GM19240 (cell line): ENCODE measurements around the gene SZT2.
"Not testable (repeated sequence)": the region's sequence is repeated elsewhere in the genome, so short reads cannot be mapped to it uniquely, and the experiment has no call there.

Source experiments
- DNase-seq: peaks from one replicate; pipeline ENCODE4 v3.0.0; 2011; ENCODE audit warnings: low spot score; ENCODE audit not compliant: insufficient read length

Gene SZT2

GRCh38 chr1:43360616-43361015 is 29.1 kb upstream of the SZT2 start:
- DNase-seq: no peak

GRCh38 chr1:43363283-43363934 is 26.3 kb upstream of the SZT2 start:
- no peak for DNase-seq

GRCh38 chr1:43363935-43364525 is 25.7 kb upstream of the SZT2 start:
- no peak for DNase-seq

GRCh38 chr1:43365678-43366077 is 24.0 kb upstream of the SZT2 start:
- no peak for DNase-seq

GRCh38 chr1:43366179-43366578 is 23.5 kb upstream of the SZT2 start:
- DNase-seq: no peak

- DNase-seq: no peak
Observed at GRCh38 chr1:43366601-43367025, 23.1 kb upstream of the SZT2 start.

GRCh38 chr1:43367026-43367903 is 22.4 kb upstream of the SZT2 start:
- peak; percentile 41 for DNase-seq

GRCh38 chr1:43367904-43368645 is 21.6 kb upstream of the SZT2 start, which contains the start of gene ELOVL1:
TSS of gene ELOVL1 (minus strand) at chr1:43368011. CDS start at chr1:43365609, 2,402 bp downstream.
- DNase-seq: peak; percentile 86

GRCh38 chr1:43368646-43369020 is 21.1 kb upstream of the SZT2 start:
- no peak for DNase-seq

GRCh38 chr1:43369779-43370178 is 19.9 kb upstream of the SZT2 start:
- DNase-seq: not testable (repeated sequence)

GRCh38 chr1:43370564-43370963 is 19.1 kb upstream of the SZT2 start:
- no peak for DNase-seq

- DNase-seq: no peak
Observed at GRCh38 chr1:43372172-43372571, 17.5 kb upstream of the SZT2 start.

- no peak for DNase-seq
Observed at GRCh38 chr1:43373066-43373940, 16.4 kb upstream of the SZT2 start.

- DNase-seq: no peak
Observed at GRCh38 chr1:43376723-43377235, 12.9 kb upstream of the SZT2 start.

GRCh38 chr1:43377831-43378230 is 11.9 kb upstream of the SZT2 start:
- no peak for DNase-seq

- no peak for DNase-seq
Observed at GRCh38 chr1:43379476-43379875, 10.2 kb upstream of the SZT2 start.

GRCh38 chr1:43381612-43382011 is 8.1 kb upstream of the SZT2 start:
- DNase-seq: no peak

GRCh38 chr1:43382027-43382779 is 7.5 kb upstream of the SZT2 start:
- no peak for DNase-seq

- no peak for DNase-seq
Observed at GRCh38 chr1:43383449-43383848, 6.2 kb upstream of the SZT2 start.

- no peak for DNase-seq
Observed at GRCh38 chr1:43386676-43387075, 3.0 kb upstream of the SZT2 start.
